Mucosa of descending colon (tissue), 3 donors: Measurements from ENCODE around the gene WBP1. TPM values are rescaled to one million over a fixed set of nuclear protein-coding genes. Genes with fewer than 3 reads are reported as not detected.
"Not testable (repeated sequence)": the region's sequence is repeated elsewhere in the genome, so short reads cannot be mapped to it uniquely, and the experiment has no call there.

Experiments used
- ATAC-seq: fragments of 200-7000 bp; cut with Tn5 transposase; one replicate; pipeline ENCODE4 v1.9.1; 2020; ENCODE audit warnings: mild to moderate bottlenecking, moderate library complexity
- DNase-seq, 3 donors: peaks; one replicate each; pipeline ENCODE4 v3.0.0-alpha.2; 2020
- H3K36me3 ChIP-seq: fragments of 200-600 bp; one replicate; pipeline ENCODE4 v1.8.0; 2021; ENCODE audit warnings: low read depth, mild to moderate bottlenecking
- H3K4me1 ChIP-seq: fragments of 200-600 bp; one replicate; pipeline ENCODE4 v1.8.0; 2021; ENCODE audit warnings: low read depth, mild to moderate bottlenecking
- H3K4me3 ChIP-seq: fragments of 200-600 bp; one replicate; pipeline ENCODE4 v1.8.0; 2021; ENCODE audit warnings: mild to moderate bottlenecking
- H3K9me3 ChIP-seq: fragments of 200-600 bp; one replicate; pipeline ENCODE4 v1.8.0; 2021; ENCODE audit warnings: mild to moderate bottlenecking
- intact Hi-C, 2 donors: fragments of 100-400 bp; cut with DNase I in 1 of 2; cut with micrococcal nuclease in 1 of 2; formaldehyde crosslinking; loops; one replicate each; pipeline versions ENCODE4 v1.11.0 to v1.11.1; 2022; cut with DNase I, micrococcal nuclease
- total RNA-seq, 3 donors: library from RNA; stranded (reverse); fragmentation: NEBNext Ultra II Directional in 2 of 3; extraction: Animal tissue kit (Norgen Biotek cat#: 25700) in 2 of 3; gene quantifications; one replicate each; pipeline versions ENCODE4 v1.2.1 to v1.2.4, GENCODE V29; 2021 to 2023
- TF ChIP-seq, protein P1 (sequence below): fragments of 200-600 bp; IDR thresholded peaks from one replicate; pipeline ENCODE4 v1.8.0; 2022; ENCODE audit warnings: antibody characterized with exemption, mild to moderate bottlenecking
- donor health status: DM: no; HTN: no; CAD: no; lungs with moderate emphysema.
- donor health status: DM: no; HTN: no; CAD: no.
- donor health status: DM: no; HTN: yes; CAD: no.

Gene WBP1
- total RNA-seq, 3 donors from 2014 or later, result 51.1 to 60.6 (median 56.1) TPM

GRCh38 chr2:74481961-74482800 is 23.9 kb downstream of the WBP1 start:
- ATAC-seq (peak; percentile 62), DNase-seq (peak in 2 of 3 donors; percentile 65 to 73)
- Histone ChIP-seq H3K36me3 (peaks cover 5% of the 10 kb centered on the region), H3K4me1 (peaks cover 20% of the 10 kb centered on the region), H3K4me3 (peak overlapping the region; percentile 38), H3K9me3 (no peaks in the 10 kb centered on the region)
- TF ChIP-seq, protein P1, sequence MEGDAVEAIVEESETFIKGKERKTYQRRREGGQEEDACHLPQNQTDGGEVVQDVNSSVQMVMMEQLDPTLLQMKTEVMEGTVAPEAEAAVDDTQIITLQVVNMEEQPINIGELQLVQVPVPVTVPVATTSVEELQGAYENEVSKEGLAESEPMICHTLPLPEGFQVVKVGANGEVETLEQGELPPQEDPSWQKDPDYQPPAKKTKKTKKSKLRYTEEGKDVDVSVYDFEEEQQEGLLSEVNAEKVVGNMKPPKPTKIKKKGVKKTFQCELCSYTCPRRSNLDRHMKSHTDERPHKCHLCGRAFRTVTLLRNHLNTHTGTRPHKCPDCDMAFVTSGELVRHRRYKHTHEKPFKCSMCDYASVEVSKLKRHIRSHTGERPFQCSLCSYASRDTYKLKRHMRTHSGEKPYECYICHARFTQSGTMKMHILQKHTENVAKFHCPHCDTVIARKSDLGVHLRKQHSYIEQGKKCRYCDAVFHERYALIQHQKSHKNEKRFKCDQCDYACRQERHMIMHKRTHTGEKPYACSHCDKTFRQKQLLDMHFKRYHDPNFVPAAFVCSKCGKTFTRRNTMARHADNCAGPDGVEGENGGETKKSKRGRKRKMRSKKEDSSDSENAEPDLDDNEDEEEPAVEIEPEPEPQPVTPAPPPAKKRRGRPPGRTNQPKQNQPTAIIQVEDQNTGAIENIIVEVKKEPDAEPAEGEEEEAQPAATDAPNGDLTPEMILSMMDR, result no peak
- intact Hi-C loops, result loop anchor here (5.0 to 10.0 kb wide), 2 partner anchors 53 to 105 kb away; no protein-coding TSS in a partner anchor

DNA sequence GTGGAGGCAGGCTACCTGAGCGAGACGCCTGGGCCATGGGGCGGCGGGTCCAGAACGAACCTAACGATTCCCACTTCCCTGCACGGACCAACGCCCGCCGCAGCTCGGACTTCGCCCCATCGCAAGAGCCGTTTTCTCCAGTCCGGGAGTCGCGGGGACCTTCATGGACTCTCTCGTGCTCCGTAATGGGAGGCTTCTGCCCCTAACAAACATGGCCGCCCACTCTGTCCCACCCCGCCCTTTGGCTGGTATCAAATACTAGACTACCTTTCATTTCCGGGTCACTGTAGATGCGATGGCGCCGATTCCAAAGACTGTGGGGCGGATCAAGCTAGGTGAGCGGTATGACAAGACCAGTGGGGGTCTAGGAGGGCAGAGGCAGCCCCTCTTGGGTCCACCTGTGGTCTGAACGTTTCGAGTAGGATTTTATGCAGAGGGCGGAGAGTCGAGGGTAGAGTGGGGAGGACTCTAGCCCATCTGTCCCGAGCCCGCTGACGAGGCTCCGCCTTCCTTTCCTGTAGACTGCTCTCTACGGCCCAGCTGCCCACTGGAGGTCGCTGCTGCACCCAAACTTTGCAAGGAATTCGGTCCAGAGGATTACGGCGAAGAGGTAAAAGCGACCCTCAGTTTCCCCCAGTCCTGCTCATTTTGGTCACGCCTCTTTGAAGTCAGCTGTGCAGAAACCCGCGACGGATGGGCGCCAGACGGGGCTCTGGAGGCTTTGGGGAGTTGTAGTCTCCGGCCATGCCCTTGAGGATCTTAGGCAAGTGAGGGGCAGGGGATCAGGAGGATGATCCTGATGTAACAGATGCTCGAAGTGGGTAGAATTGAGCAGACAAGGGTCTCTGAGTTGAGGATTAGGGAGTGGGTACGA is 24.8 kb downstream of the WBP1 start, which contains the start of the genes CCDC142 and TTC31:
CCDC142 (minus strand) TSS at position 198 of the 874 bp plus-strand sequence; CDS start at position 37, 161 bp downstream.
TTC31 (plus strand) TSS at position 281 of the 874 bp plus-strand sequence; CDS start at position 296, 15 bp downstream.
- peak within 1 kb of the TSS; percentile 38 for H3K4me3 ChIP-seq
- peak; percentile 96 to 98 (median 97) for DNase-seq
- peak; percentile 96 for ATAC-seq
- H3K4me1 ChIP-seq, result peaks cover 20% of the 10 kb centered on the region
- TF ChIP-seq, protein P1, result peak; percentile 73
- peaks cover 5% of the 10 kb centered on the region for H3K36me3 ChIP-seq
- intact Hi-C loops, result loop anchor here (1.0 to 10.0 kb wide), 3 partner anchors 52 to 104 kb away; no protein-coding TSS in a partner anchor
- no peaks in the 10 kb centered on the region for H3K9me3 ChIP-seq

GRCh38 chr2:74483675-74484164 is 25.5 kb downstream of the WBP1 start:
- peak in 2 of 3 donors; percentile 23 to 31 for DNase-seq
- ATAC-seq, H3K36me3 ChIP-seq, H3K4me3 ChIP-seq, H3K9me3 ChIP-seq: not testable (repeated sequence)
- H3K4me1 ChIP-seq, result peaks cover 20% of the 10 kb centered on the region
- intact Hi-C loops, result loop anchor here (1.0 to 10.0 kb wide), 3 partner anchors 51 to 104 kb away; no protein-coding TSS in a partner anchor

DNA sequence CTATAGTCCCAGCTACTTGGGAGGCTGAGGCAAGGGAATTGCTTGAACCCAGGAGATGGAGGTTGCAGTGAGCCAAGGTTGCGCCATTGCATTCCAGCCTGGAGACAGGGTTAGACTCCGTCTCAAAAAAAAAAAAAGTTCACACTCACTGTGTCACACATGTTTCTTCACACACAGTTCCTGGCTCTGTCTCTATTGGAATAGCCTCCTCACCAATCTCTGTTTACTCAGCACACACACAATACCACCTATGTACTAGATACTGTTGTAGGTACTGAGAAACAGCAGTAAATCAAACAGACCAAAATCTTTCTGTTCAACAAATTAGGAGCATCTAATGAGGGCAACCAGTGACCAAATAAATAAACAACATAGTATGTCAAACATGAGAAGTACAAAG is 27.9 kb downstream of the WBP1 start:
- no peak for ATAC-seq
- TF ChIP-seq, protein P1, result no peak
- no peak overlapping the region for H3K4me3 ChIP-seq

GRCh38 chr2:74488643-74489481 is 30.6 kb downstream of the WBP1 start:
- TF ChIP-seq, protein P1, result no peak
- H3K9me3 ChIP-seq, result no peaks in the 10 kb centered on the region
- intact Hi-C loops, result loop anchor here in 1 of 2 donors (10.0 kb wide), 1 partner anchor 46 kb away; no protein-coding TSS in a partner anchor
- no peaks in the 10 kb centered on the region for H3K36me3 ChIP-seq
- H3K4me3 ChIP-seq, result no peak overlapping the region
- peaks cover under 1% of the 10 kb centered on the region for H3K4me1 ChIP-seq
- peak in 2 of 3 donors; percentile 4 to 11 for DNase-seq
- ATAC-seq, result no peak

More for the DNA sequence above, 27.9 kb downstream of the WBP1 start:
- Histone ChIP-seq H3K36me3 (peaks cover 5% of the 10 kb centered on the region), H3K9me3 (no peaks in the 10 kb centered on the region), H3K4me1 (peaks cover 13% of the 10 kb centered on the region)
- no peak for DNase-seq
- intact Hi-C loops, result loop anchor here in 1 of 2 donors (10.0 kb wide), 1 partner anchor 49 kb away; no protein-coding TSS in a partner anchor
